A673 (cell line): ENCODE measurements around the gene HDAC4.

Experiments
- EZH2 ChIP-seq: fragments of 200-600 bp; sonication (generic); IDR thresholded peaks from 2 replicates; pipeline ENCODE4 v1.6.1; 2017; ENCODE audit warnings: borderline replicate concordance, low read depth, mild to moderate bottlenecking, mixed read lengths, antibody characterized with exemption, low read length; ENCODE audit not compliant: poor library complexity, severe bottlenecking
- TF ChIP-seq, protein P1 (sequence below): fragments of 300-800, 200-600 bp; sonication (generic); conservative IDR thresholded peaks from 2 replicates; pipeline ENCODE4 v1.5.1; 2017; ENCODE audit warnings: low read depth, mild to moderate bottlenecking, antibody characterized with exemption, low read length, moderate library complexity, mixed read lengths

DNA sequence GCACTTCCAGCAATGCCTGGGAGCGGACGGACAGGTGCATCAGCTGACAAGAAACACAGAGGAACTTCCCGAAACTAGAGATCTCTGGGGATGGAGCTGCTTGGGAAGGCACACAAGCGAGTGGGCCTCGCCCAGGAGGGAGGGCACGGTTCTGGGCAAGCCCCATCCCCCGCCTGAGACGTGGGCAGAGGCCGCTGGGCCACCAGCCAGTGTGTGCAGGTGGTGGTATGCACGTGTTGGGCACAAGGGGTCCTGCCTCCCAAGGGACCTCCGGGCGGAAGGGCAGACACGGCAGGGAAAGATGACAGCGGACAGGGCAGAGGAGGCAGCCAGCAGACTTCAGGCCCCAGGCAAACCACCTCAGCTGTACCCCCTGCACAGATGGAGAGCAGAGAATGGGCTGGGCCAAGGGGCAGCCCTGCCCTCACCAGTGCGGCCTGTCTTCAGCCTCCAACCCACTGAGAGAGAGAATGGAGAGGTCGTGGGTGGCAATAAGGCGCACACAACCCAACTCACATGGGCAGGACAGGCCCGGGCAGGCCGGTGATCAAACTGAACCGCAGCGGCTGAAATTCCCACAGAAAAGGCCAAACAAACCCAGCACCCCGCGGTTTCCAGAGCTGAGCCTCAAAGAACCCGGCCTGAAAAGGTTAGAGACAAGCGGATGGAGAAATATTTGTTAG lies 51.2 kb downstream of the HDAC4 start:
- TF ChIP-seq, protein P1, sequence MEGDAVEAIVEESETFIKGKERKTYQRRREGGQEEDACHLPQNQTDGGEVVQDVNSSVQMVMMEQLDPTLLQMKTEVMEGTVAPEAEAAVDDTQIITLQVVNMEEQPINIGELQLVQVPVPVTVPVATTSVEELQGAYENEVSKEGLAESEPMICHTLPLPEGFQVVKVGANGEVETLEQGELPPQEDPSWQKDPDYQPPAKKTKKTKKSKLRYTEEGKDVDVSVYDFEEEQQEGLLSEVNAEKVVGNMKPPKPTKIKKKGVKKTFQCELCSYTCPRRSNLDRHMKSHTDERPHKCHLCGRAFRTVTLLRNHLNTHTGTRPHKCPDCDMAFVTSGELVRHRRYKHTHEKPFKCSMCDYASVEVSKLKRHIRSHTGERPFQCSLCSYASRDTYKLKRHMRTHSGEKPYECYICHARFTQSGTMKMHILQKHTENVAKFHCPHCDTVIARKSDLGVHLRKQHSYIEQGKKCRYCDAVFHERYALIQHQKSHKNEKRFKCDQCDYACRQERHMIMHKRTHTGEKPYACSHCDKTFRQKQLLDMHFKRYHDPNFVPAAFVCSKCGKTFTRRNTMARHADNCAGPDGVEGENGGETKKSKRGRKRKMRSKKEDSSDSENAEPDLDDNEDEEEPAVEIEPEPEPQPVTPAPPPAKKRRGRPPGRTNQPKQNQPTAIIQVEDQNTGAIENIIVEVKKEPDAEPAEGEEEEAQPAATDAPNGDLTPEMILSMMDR = no peak
- no peak for TF ChIP-seq EZH2
